Astrocyte (in vitro differentiated cells and primary cell): ENCODE data around the gene CALD1.

Experiments used
- EZH2 ChIP-seq: IDR thresholded peaks from 2 replicates; pipeline ENCODE4 v1.6.1; 2012; ENCODE audit warnings: mild to moderate bottlenecking, low read length, inconsistent platforms; ENCODE audit not compliant: insufficient read depth
- TF ChIP-seq, protein P1 (sequence below): IDR thresholded peaks from 2 replicates; pipeline ENCODE4 v1.5.1; 2011; ENCODE audit warnings: low read depth, mild to moderate bottlenecking, inconsistent platforms, low read length, moderate library complexity; ENCODE audit not compliant: insufficient read depth

DNA sequence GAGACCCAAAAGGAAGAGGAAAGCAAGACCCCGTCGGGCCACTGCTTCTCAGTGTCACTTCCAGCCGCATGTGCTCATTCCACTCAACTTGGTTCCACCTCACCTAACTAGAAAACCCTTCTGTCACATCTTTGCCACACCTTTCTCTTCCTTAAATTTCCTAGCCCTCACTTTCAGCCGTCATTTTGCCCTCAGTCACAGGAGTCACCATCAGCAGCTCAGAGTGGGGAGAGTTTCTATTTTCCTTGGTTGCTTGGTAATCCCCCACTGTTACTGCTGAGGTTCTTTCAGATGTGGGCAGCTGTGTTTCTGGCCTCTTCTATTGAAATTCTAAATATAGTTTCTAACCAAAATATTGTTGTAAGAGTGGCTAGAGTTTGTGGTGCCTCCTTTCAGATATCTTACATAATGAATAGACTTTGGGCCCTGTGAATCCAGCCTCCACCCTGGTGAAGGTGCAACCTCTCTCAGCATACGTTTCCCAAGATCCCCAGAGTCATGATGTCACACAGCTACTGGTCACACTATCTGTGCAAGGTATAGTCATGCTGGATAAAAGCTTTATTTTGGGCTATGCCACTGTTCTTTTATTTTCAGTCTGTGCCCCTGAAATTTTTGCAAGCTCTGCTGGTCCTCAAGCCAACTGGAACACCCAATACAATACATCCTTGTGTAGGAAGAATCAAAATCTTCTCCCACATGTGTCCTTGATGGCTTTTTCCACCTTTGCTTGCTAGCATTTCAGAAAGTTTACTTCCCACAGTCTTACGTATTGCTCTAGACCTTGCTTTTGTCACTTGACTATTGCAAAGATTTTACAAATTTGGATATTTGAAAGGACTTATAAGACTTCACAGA is 216.0 kb downstream of the CALD1 start:
- TF ChIP-seq, protein P1, sequence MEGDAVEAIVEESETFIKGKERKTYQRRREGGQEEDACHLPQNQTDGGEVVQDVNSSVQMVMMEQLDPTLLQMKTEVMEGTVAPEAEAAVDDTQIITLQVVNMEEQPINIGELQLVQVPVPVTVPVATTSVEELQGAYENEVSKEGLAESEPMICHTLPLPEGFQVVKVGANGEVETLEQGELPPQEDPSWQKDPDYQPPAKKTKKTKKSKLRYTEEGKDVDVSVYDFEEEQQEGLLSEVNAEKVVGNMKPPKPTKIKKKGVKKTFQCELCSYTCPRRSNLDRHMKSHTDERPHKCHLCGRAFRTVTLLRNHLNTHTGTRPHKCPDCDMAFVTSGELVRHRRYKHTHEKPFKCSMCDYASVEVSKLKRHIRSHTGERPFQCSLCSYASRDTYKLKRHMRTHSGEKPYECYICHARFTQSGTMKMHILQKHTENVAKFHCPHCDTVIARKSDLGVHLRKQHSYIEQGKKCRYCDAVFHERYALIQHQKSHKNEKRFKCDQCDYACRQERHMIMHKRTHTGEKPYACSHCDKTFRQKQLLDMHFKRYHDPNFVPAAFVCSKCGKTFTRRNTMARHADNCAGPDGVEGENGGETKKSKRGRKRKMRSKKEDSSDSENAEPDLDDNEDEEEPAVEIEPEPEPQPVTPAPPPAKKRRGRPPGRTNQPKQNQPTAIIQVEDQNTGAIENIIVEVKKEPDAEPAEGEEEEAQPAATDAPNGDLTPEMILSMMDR: no peak
- no peak for TF ChIP-seq EZH2
